ENCODE results near the gene LONP2. TPM values are rescaled to one million over a fixed set of nuclear protein-coding genes. Genes with fewer than 3 reads are reported as not detected.

LONP2 gene
- total RNA-seq, 4 donors from 2014 or later = 37.3 to 52.0 (median 47.0) TPM

- TF ChIP-seq POLR2A (IDR thresholded peaks at IDR 0.05) (no peak), CTCF (IDR thresholded peaks at IDR 0.05) (no peak)
- intact Hi-C loops (cut with DNase I; ENCODE audit: low total_unique reads) = no loop called here
Measured at GRCh38 chr16:48282636-48283263, 38.6 kb downstream of the LONP2 start.

GRCh38 chr16:48284772-48285409, 40.8 kb downstream of the LONP2 start:
- DNase-seq (ENCODE audit: low spot score in 2 of 2) = no peak
- intact Hi-C loops (cut with DNase I; ENCODE audit: low total_unique reads) = no loop called here
- H3K4me3 ChIP-seq (ENCODE audit: low read depth, poor library complexity, severe bottlenecking) = no peak overlapping the region
- no peak for TF ChIP-seq POLR2A (IDR thresholded peaks at IDR 0.05)
- WGBS, 2 donors = 89 to 91% methylated on average over 4 of the region's 4 CpGs

More at GRCh38 chr16:48282636-48283263, 38.6 kb downstream of the LONP2 start:
- WGBS, 2 donors = 37 to 68% methylated on average over 2 of the region's 2 CpGs
- DNase-seq (ENCODE audit: low spot score in 2 of 2) = no peak
- H3K4me3 ChIP-seq (ENCODE audit: low read depth, poor library complexity, severe bottlenecking) = no peak overlapping the region

- TF ChIP-seq POLR2A (IDR thresholded peaks at IDR 0.05) = no peak
- TF ChIP-seq CTCF (IDR thresholded peaks at IDR 0.05) = no peak
- no peak overlapping the region for H3K4me3 ChIP-seq (ENCODE audit: low read depth, poor library complexity, severe bottlenecking)
- intact Hi-C loops (cut with DNase I; ENCODE audit: low total_unique reads) = no loop called here
- no peak for DNase-seq (ENCODE audit: low spot score in 2 of 2)
Measured at GRCh38 chr16:48287239-48287638, 43.1 kb downstream of the LONP2 start.

DNA sequence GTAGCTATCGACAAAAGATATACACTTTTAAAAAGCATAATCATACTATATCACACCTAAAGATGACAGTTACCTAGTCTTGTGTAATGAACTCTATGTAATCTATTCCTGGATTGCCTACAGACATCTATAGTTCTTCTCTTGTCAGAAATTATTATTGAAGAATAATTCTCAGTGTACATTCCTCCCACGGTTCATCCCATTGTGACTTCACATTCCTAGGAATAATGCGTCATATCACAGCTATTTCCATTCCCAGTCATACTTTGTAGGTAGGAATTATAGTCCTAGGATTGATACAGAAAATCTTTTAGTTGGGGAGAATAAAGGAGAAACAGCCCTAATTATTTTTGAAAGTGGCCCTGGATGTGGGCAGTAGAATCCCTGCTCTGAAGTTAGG, 47.2 kb downstream of the LONP2 start:
- TF ChIP-seq POLR2A (IDR thresholded peaks at IDR 0.05) = no peak
- no peak for TF ChIP-seq CTCF (IDR thresholded peaks at IDR 0.05)
- WGBS, 2 donors = 67 to 71% methylated on average over 3 of the region's 3 CpGs
- intact Hi-C loops (cut with DNase I; ENCODE audit: low total_unique reads) = no loop called here
- DNase-seq (ENCODE audit: low spot score in 2 of 2) = no peak
- no peak overlapping the region for H3K4me3 ChIP-seq (ENCODE audit: low read depth, poor library complexity, severe bottlenecking)

GRCh38 chr16:48291754-48292153, 47.7 kb downstream of the LONP2 start:
- TF ChIP-seq POLR2A (IDR thresholded peaks at IDR 0.05) (no peak), CTCF (IDR thresholded peaks at IDR 0.05) (no peak)
- intact Hi-C loops (cut with DNase I; ENCODE audit: low total_unique reads) = no loop called here
- DNase-seq (ENCODE audit: low spot score in 2 of 2) = no peak
- 60 to 63% methylated on average over 4 of the region's 4 CpGs for WGBS, 2 donors
- no peak overlapping the region for H3K4me3 ChIP-seq (ENCODE audit: low read depth, poor library complexity, severe bottlenecking)

DNA sequence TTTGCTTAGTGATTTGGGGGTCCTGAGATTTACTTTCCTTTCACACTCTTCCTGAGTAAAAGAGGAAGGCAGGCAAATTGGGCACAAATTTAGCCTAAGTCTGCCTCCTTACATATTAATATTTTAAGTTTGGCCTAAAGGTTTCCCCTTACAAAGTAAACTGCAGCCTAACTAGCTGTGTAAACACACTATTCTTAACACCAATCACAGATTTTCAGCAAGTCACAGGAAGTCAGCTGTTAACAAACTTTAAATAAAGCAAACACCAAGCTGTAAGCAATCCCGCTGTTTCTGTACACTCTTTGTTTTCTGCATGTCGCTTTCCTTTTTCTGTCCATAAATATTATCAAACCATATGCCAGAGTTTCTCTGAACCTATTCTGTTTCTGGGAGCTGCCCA, 48.4 kb downstream of the LONP2 start:
- no peak for TF ChIP-seq CTCF (IDR thresholded peaks at IDR 0.05)
- no peak for TF ChIP-seq POLR2A (IDR thresholded peaks at IDR 0.05)
- intact Hi-C loops (cut with DNase I; ENCODE audit: low total_unique reads) = no loop called here
- H3K4me3 ChIP-seq (ENCODE audit: low read depth, poor library complexity, severe bottlenecking) = no peak overlapping the region
- no peak for DNase-seq (ENCODE audit: low spot score in 2 of 2)
- WGBS, 2 donors = 76 to 83% methylated on average over 2 of the region's 2 CpGs
